ENCODE results near the gene ENDOV. TPM values are rescaled to one million over a fixed set of nuclear protein-coding genes. Genes with fewer than 3 reads are reported as not detected.
A peak's percentile ranks its signal among the peaks of the same experiment; 100 is the strongest.
"Not testable (repeated sequence)": the region's sequence is repeated elsewhere in the genome, so short reads cannot be mapped to it uniquely, and the experiment has no call there.

The ENDOV gene
- total RNA-seq, 2 donors from 2014 or later, result 14.1 to 15.5 TPM

GRCh38 chr17:80385046-80385445 is 29.9 kb upstream of the ENDOV start:
- intact Hi-C loops (cut with DNase I), result no loop called here

GRCh38 chr17:80386341-80386740 is 28.6 kb upstream of the ENDOV start:
- peak; percentile 64 for DNase-seq (ENCODE audit: low spot score)
- intact Hi-C loops (cut with DNase I), result no loop called here

More at GRCh38 chr17:80385046-80385445, 29.9 kb upstream of the ENDOV start:
- peak; percentile 64 for DNase-seq (ENCODE audit: low spot score)

GRCh38 chr17:80387071-80387470 is 27.9 kb upstream of the ENDOV start:
- intact Hi-C loops (cut with DNase I), result no loop called here
- DNase-seq (ENCODE audit: low spot score), result peak; percentile 54

- DNase-seq (ENCODE audit: low spot score), result no peak
- intact Hi-C loops (cut with DNase I), result no loop called here
Measured at GRCh38 chr17:80388175-80388574, 26.8 kb upstream of the ENDOV start.

GRCh38 chr17:80388601-80389000 is 26.4 kb upstream of the ENDOV start:
- intact Hi-C loops (cut with DNase I), result no loop called here
- DNase-seq (ENCODE audit: low spot score), result no peak

- intact Hi-C loops (cut with DNase I), result no loop called here
- DNase-seq (ENCODE audit: low spot score), result no peak
Measured at GRCh38 chr17:80389011-80389995, 25.7 kb upstream of the ENDOV start.

- DNase-seq (ENCODE audit: low spot score), result no peak
- intact Hi-C loops (cut with DNase I), result no loop called here
Measured at GRCh38 chr17:80393241-80393890, 21.6 kb upstream of the ENDOV start.

- intact Hi-C loops (cut with DNase I), result no loop called here
Measured at GRCh38 chr17:80393961-80394360, 21.0 kb upstream of the ENDOV start.

GRCh38 chr17:80394629-80395216 is 20.2 kb upstream of the ENDOV start:
- intact Hi-C loops (cut with DNase I), result no loop called here
- no peak for DNase-seq (ENCODE audit: low spot score)

More at GRCh38 chr17:80393961-80394360, 21.0 kb upstream of the ENDOV start:
- no peak for DNase-seq (ENCODE audit: low spot score)

- no peak for DNase-seq (ENCODE audit: low spot score)
- intact Hi-C loops (cut with DNase I), result no loop called here
Measured at GRCh38 chr17:80395402-80396151, 19.4 kb upstream of the ENDOV start.

GRCh38 chr17:80396157-80397033 is 18.6 kb upstream of the ENDOV start:
- intact Hi-C loops (cut with DNase I), result no loop called here
- DNase-seq (ENCODE audit: low spot score), result no peak

- DNase-seq (ENCODE audit: low spot score), result no peak
- intact Hi-C loops (cut with DNase I), result no loop called here
Measured at GRCh38 chr17:80397034-80397387, 18.0 kb upstream of the ENDOV start.

- intact Hi-C loops (cut with DNase I), result no loop called here
Measured at GRCh38 chr17:80397686-80398085, 17.3 kb upstream of the ENDOV start.

GRCh38 chr17:80401086-80401485 is 13.9 kb upstream of the ENDOV start:
- DNase-seq (ENCODE audit: low spot score), result peak; percentile 41
- intact Hi-C loops (cut with DNase I), result not testable (repeated sequence)

More at GRCh38 chr17:80397686-80398085, 17.3 kb upstream of the ENDOV start:
- no peak for DNase-seq (ENCODE audit: low spot score)

- peak; percentile 49 for DNase-seq (ENCODE audit: low spot score)
- intact Hi-C loops (cut with DNase I), result not testable (repeated sequence)
Measured at GRCh38 chr17:80402102-80402501, 12.9 kb upstream of the ENDOV start.

GRCh38 chr17:80402959-80403358 is 12.0 kb upstream of the ENDOV start:
- peak; percentile 0 for DNase-seq (ENCODE audit: low spot score)
- intact Hi-C loops (cut with DNase I), result no loop called here

- peak; percentile 20 for DNase-seq (ENCODE audit: low spot score)
- intact Hi-C loops (cut with DNase I), result no loop called here
Measured at GRCh38 chr17:80406146-80406545, 8.8 kb upstream of the ENDOV start.

GRCh38 chr17:80407917-80408316 is 7.0 kb upstream of the ENDOV start:
- intact Hi-C loops (cut with DNase I), result not testable (repeated sequence)
- DNase-seq (ENCODE audit: low spot score), result peak; percentile 24
